K562 (cell line): ENCODE results near the gene ERMP1. TPM values are rescaled to one million over a fixed set of nuclear protein-coding genes. Genes with fewer than 3 reads are reported as not detected.

Experiments used
- CUX1 ChIP-seq: fragments of 200-800 bp; sonication (Bioruptor generic); IDR thresholded peaks from 2 replicates; pipeline ENCODE4 v1.6.1; 2016; ENCODE audit warnings: missing genetic modification characterization, missing compliant biosample characterization
- EZH2 ChIP-seq: IDR thresholded peaks from 2 replicates; pipeline ENCODE4 v1.6.1; 2012; ENCODE audit warnings: low read depth, mild to moderate bottlenecking, inconsistent platforms, low read length, borderline replicate concordance
- HBP1 ChIP-seq: fragments of 450-650 bp; formaldehyde crosslinking; IDR thresholded peaks from 2 replicates; pipeline ENCODE4 v1.4.0; 2022; ENCODE audit warnings: missing genetic modification characterization
- HDAC6 ChIP-seq: IDR thresholded peaks from 2 replicates; pipeline ENCODE4 v1.6.1; 2012; ENCODE audit warnings: low read depth, mild to moderate bottlenecking, control low read depth, inconsistent platforms, low read length, moderate library complexity
- LEF1 ChIP-seq: fragments of 450-650 bp; IDR thresholded peaks from 2 replicates; pipeline ENCODE4 v1.6.1; 2016; ENCODE audit warnings: mild to moderate bottlenecking
- TRIM25 ChIP-seq: fragments of 450-650 bp; IDR thresholded peaks from 2 replicates; pipeline ENCODE4 v1.7.0; 2016; ENCODE audit warnings: borderline replicate concordance
- ZNF143 ChIP-seq: sonication (generic); formaldehyde crosslinking; IDR thresholded peaks from 2 replicates; pipeline ENCODE4 v1.9.0; 2022; ENCODE audit warnings: mild to moderate bottlenecking, missing genetic modification reagents
- ZNF165 ChIP-seq: fragments of 250-450 bp; sonication (Bioruptor Pico); IDR thresholded peaks from 2 replicates; pipeline ENCODE4 v1.4.0; 2020; ENCODE audit warnings: borderline replicate concordance
- ZNF318 ChIP-seq, 2 experiments: fragments of 450-650 bp; IDR thresholded peaks; 2 replicates each; pipeline ENCODE4 v1.6.1; 2016; ENCODE audit warnings: mild to moderate bottlenecking in 2 of 2, borderline replicate concordance in 1 of 2, low read depth in 1 of 2, moderate library complexity in 1 of 2
- polyA plus RNA-seq, 8 experiments: library from polyadenylated mRNA; depleted of rRNA in 4 of 8; stranded (reverse) in 5 of 8; unstranded in 3 of 8; fragments of >200 nt; fragmentation: Nextera tagmentation in 2 of 8; fragmentation: Illumina TruSeq in 1 of 8; extraction: Ambion mirVana in 2 of 8; extraction: Trizol in 1 of 8; gene quantifications; 2 replicates each; pipeline versions ENCODE4 v1.2.1 to v1.2.3, GENCODE V29; 2011 to 2014; ENCODE audit warnings: inconsistent platforms in 1 of 8, missing spikeins in 1 of 8
- total RNA-seq, 7 experiments: library from RNA; depleted of rRNA in 6 of 7; stranded (reverse); fragments of >200 nt in 6 of 7; fragmentation: Illumina TruSeq in 2 of 7; extraction: Trizol in 2 of 7; gene quantifications; 2 replicates each; pipeline versions ENCODE4 v1.2.1 to v1.2.3, GENCODE V29; 2011 to 2021; ENCODE audit warnings: low replicate concordance in 1 of 7

The ERMP1 gene
- total and polyA plus RNA-seq, 9 of the 15 experiments (the other 6 are each of a cell fraction or from before 2014, with no cell fraction given): 2.5 to 26.3 (median 12.6) TPM

- TF ChIP-seq TRIM25 (no peak), ZNF165 (CRISPR knock-in tag) (no peak), ZNF143 (no peak), ZNF318 (IDR thresholded peaks at IDR 0.05; ENCODE audit: borderline replicate concordance in 1 of 2, low read depth in 1 of 2) (no peak), LEF1 (no peak), HBP1 (CRISPR knock-in tag) (no peak), CUX1 (CRISPR knock-in tag) (no peak), HDAC6 (no peak), EZH2 (no peak)
Observed at GRCh38 chr9:5749306-5749705, 83.6 kb downstream of the ERMP1 start (continued).
